ENCODE data around the gene PEBP1. TPM values are rescaled to one million over a fixed set of nuclear protein-coding genes. Genes with fewer than 3 reads are reported as not detected.

PEBP1 gene
- total and polyA plus RNA-seq, 2 donors = 134 to 257 TPM

GRCh38 chr12:118145798-118146156, 9.9 kb downstream of the PEBP1 start:
- 80% methylated on average over 9 of the region's 9 CpGs for WGBS

GRCh38 chr12:118148287-118148686, 12.4 kb downstream of the PEBP1 start:
- no peaks in the 10 kb centered on the region for H3K36me3 ChIP-seq (ENCODE audit: insufficient read depth)
- 92% methylated on average over 5 of the region's 5 CpGs for WGBS
- no peak overlapping the region for H3K27ac ChIP-seq (ENCODE audit: low read depth)
- DNase-seq (ENCODE audit: extremely low spot score) = no peak
- H3K4me3 ChIP-seq (ENCODE audit: low read depth, low read length) = no peak overlapping the region
- H3K4me1 ChIP-seq (ENCODE audit: insufficient read depth) = no peaks in the 10 kb centered on the region

More at GRCh38 chr12:118145798-118146156, 9.9 kb downstream of the PEBP1 start:
- H3K4me1 ChIP-seq (ENCODE audit: insufficient read depth) = no peaks in the 10 kb centered on the region
- no peak overlapping the region for H3K4me3 ChIP-seq (ENCODE audit: low read depth, low read length)
- no peaks in the 10 kb centered on the region for H3K36me3 ChIP-seq (ENCODE audit: insufficient read depth)
- no peak overlapping the region for H3K27ac ChIP-seq (ENCODE audit: low read depth)
- no peak for DNase-seq (ENCODE audit: extremely low spot score)

GRCh38 chr12:118150625-118151024, 14.7 kb downstream of the PEBP1 start:
- WGBS = 41% methylated on average over 7 of the region's 7 CpGs

GRCh38 chr12:118151755-118152154, 15.8 kb downstream of the PEBP1 start:
- Histone ChIP-seq H3K27ac (ENCODE audit: low read depth) (no peak overlapping the region), H3K4me1 (ENCODE audit: insufficient read depth) (no peaks in the 10 kb centered on the region), H3K4me3 (ENCODE audit: low read depth, low read length) (no peak overlapping the region), H3K36me3 (ENCODE audit: insufficient read depth) (no peaks in the 10 kb centered on the region)
- no peak for DNase-seq (ENCODE audit: extremely low spot score)
- 83% methylated on average over 5 of the region's 5 CpGs for WGBS

More at GRCh38 chr12:118150625-118151024, 14.7 kb downstream of the PEBP1 start:
- Histone ChIP-seq H3K4me3 (ENCODE audit: low read depth, low read length) (no peak overlapping the region), H3K4me1 (ENCODE audit: insufficient read depth) (no peaks in the 10 kb centered on the region), H3K27ac (ENCODE audit: low read depth) (no peak overlapping the region), H3K36me3 (ENCODE audit: insufficient read depth) (no peaks in the 10 kb centered on the region)
- DNase-seq (ENCODE audit: extremely low spot score) = no peak

GRCh38 chr12:118160536-118160935, 24.6 kb downstream of the PEBP1 start:
- no peak overlapping the region for H3K4me3 ChIP-seq (ENCODE audit: low read depth, low read length)
- no peaks in the 10 kb centered on the region for H3K4me1 ChIP-seq (ENCODE audit: insufficient read depth)
- H3K27ac ChIP-seq (ENCODE audit: low read depth) = no peak overlapping the region
- H3K36me3 ChIP-seq (ENCODE audit: insufficient read depth) = no peaks in the 10 kb centered on the region
- 96% methylated on average over 3 of the region's 3 CpGs for WGBS
- no peak for DNase-seq (ENCODE audit: extremely low spot score)

- Histone ChIP-seq H3K4me3 (ENCODE audit: low read depth, low read length) (no peak overlapping the region), H3K4me1 (ENCODE audit: insufficient read depth) (no peaks in the 10 kb centered on the region), H3K36me3 (ENCODE audit: insufficient read depth) (peaks cover 2% of the 10 kb centered on the region), H3K27ac (ENCODE audit: low read depth) (no peak overlapping the region)
- no peak for DNase-seq (ENCODE audit: extremely low spot score)
- WGBS = 51% methylated on average over 6 of the region's 6 CpGs
Measured at GRCh38 chr12:118164798-118165486, 29.0 kb downstream of the PEBP1 start.

GRCh38 chr12:118166946-118167345, 31.0 kb downstream of the PEBP1 start:
- H3K36me3 ChIP-seq (ENCODE audit: insufficient read depth) = peaks cover 3% of the 10 kb centered on the region
- no peak overlapping the region for H3K4me3 ChIP-seq (ENCODE audit: low read depth, low read length)
- no peaks in the 10 kb centered on the region for H3K4me1 ChIP-seq (ENCODE audit: insufficient read depth)
- H3K27ac ChIP-seq (ENCODE audit: low read depth) = no peak overlapping the region
- 79% methylated on average over 2 of the region's 2 CpGs for WGBS
- no peak for DNase-seq (ENCODE audit: extremely low spot score)

- Histone ChIP-seq H3K27ac (ENCODE audit: low read depth) (no peak overlapping the region), H3K36me3 (ENCODE audit: insufficient read depth) (peaks cover 3% of the 10 kb centered on the region), H3K4me1 (ENCODE audit: insufficient read depth) (no peaks in the 10 kb centered on the region), H3K4me3 (ENCODE audit: low read depth, low read length) (no peak overlapping the region)
- DNase-seq (ENCODE audit: extremely low spot score) = no peak
- 85% methylated on average over 4 of the region's 4 CpGs for WGBS
Measured at GRCh38 chr12:118175823-118176447, 40.0 kb downstream of the PEBP1 start.

- no peaks in the 10 kb centered on the region for H3K4me1 ChIP-seq (ENCODE audit: insufficient read depth)
- DNase-seq (ENCODE audit: extremely low spot score) = no peak
- no peak overlapping the region for H3K4me3 ChIP-seq (ENCODE audit: low read depth, low read length)
- H3K36me3 ChIP-seq (ENCODE audit: insufficient read depth) = peaks cover 2% of the 10 kb centered on the region
- no peak overlapping the region for H3K27ac ChIP-seq (ENCODE audit: low read depth)
Measured at GRCh38 chr12:118183155-118183554, 47.2 kb downstream of the PEBP1 start.

GRCh38 chr12:118183711-118184110, 47.8 kb downstream of the PEBP1 start:
- H3K36me3 ChIP-seq (ENCODE audit: insufficient read depth) = peaks cover 2% of the 10 kb centered on the region
- no peak for DNase-seq (ENCODE audit: extremely low spot score)

GRCh38 chr12:118185602-118186397, 49.9 kb downstream of the PEBP1 start:
- no peaks in the 10 kb centered on the region for H3K36me3 ChIP-seq (ENCODE audit: insufficient read depth)
- 86% methylated on average over 5 of the region's 5 CpGs for WGBS
- DNase-seq (ENCODE audit: extremely low spot score) = no peak
- H3K4me3 ChIP-seq (ENCODE audit: low read depth, low read length) = no peak overlapping the region
- no peak overlapping the region for H3K27ac ChIP-seq (ENCODE audit: low read depth)
- no peaks in the 10 kb centered on the region for H3K4me1 ChIP-seq (ENCODE audit: insufficient read depth)

More at GRCh38 chr12:118183711-118184110, 47.8 kb downstream of the PEBP1 start:
- Histone ChIP-seq H3K4me3 (ENCODE audit: low read depth, low read length) (no peak overlapping the region), H3K27ac (ENCODE audit: low read depth) (peak overlapping the region; percentile 38), H3K4me1 (ENCODE audit: insufficient read depth) (no peaks in the 10 kb centered on the region)

GRCh38 chr12:118187751-118188435, 52.0 kb downstream of the PEBP1 start:
- DNase-seq (ENCODE audit: extremely low spot score) = no peak
- Histone ChIP-seq H3K36me3 (ENCODE audit: insufficient read depth) (no peaks in the 10 kb centered on the region), H3K4me1 (ENCODE audit: insufficient read depth) (no peaks in the 10 kb centered on the region), H3K4me3 (ENCODE audit: low read depth, low read length) (no peak overlapping the region), H3K27ac (ENCODE audit: low read depth) (no peak overlapping the region)
- WGBS = 33% methylated on average over 6 of the region's 6 CpGs

GRCh38 chr12:118188690-118189371, 52.9 kb downstream of the PEBP1 start:
- Histone ChIP-seq H3K4me3 (ENCODE audit: low read depth, low read length) (peak overlapping the region; percentile 25), H3K27ac (ENCODE audit: low read depth) (peak overlapping the region; percentile 38), H3K36me3 (ENCODE audit: insufficient read depth) (no peaks in the 10 kb centered on the region), H3K4me1 (ENCODE audit: insufficient read depth) (no peaks in the 10 kb centered on the region)
- DNase-seq (ENCODE audit: extremely low spot score) = peak; percentile 23
- 26% methylated on average over 10 of the region's 10 CpGs for WGBS

Measured in urinary bladder (tissue), 4 donors.